CD4-positive, alpha-beta T cell treated with Interleukin-21 for 1 hour (primary cell): ENCODE data around the gene UCK2.

Experiments used
- DNase-seq: peaks from one replicate; pipeline ENCODE4 v3.0.0-alpha.2; 2020

Gene UCK2

GRCh38 chr1:165834881-165835280, 7.5 kb downstream of the UCK2 start:
- DNase-seq, result no peak

DNA sequence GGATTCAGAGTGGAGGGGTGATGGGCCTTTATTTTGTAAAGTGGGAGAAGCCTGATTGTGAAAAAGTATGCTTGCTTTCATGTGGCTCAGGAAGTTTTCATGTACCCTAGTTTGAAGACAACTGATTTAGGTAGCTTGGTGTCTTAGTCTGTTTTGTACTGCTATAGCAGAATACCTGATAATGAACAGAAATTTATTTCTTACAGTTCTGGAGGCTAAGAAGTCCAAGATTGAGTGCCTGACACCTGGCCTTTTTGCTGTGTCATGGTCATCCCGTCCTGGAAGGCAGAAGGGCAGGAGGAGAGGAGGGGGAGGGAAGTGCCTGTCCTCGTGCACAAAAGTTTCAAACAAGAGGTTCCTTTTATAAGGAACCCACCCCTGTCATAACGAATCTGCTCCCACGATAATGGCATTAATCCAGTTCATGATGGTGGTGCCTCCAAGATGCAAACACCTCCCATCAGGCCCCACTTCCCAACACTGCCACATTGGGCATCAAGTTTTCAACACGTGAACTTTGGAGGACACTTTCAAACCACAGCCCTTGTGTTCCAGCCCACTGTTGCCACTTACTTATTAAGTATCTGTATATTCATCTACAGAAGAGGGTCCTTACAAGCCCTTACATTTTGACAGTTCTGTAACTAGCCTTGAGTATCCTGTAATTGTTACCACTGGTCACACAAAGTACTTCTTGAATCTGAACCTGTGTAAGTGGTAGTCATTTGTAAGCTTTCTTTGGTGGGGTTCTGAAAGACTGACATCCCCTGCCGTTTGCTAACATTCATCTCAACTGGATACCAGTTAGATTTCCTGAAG, 9.5 kb downstream of the UCK2 start:
- DNase-seq, result no peak

DNA sequence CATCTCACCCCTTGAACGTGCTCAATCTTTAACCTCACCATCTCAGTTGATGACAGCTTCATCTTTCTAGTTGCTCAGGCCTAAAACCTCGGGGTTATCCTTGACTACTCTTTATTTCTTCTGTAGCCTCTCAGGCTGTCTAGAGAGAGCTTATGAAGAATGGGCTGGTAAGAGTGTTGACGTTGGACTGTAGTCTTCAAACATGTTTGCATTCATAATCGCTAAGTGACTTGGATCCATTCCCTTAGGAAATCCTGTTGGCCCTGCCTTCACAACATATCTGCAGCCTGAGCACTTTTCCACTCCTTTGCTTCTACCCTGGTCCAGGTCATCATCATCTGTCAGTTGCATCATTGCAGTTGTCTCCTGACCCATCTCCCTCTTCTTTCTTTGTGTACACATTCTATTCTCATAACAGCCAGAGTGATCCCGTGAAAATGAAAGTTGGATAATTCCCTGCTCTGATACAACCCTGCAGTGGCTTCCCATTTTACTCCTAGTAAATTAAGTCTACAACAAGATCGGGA, 10.5 kb downstream of the UCK2 start:
- no peak for DNase-seq

DNA sequence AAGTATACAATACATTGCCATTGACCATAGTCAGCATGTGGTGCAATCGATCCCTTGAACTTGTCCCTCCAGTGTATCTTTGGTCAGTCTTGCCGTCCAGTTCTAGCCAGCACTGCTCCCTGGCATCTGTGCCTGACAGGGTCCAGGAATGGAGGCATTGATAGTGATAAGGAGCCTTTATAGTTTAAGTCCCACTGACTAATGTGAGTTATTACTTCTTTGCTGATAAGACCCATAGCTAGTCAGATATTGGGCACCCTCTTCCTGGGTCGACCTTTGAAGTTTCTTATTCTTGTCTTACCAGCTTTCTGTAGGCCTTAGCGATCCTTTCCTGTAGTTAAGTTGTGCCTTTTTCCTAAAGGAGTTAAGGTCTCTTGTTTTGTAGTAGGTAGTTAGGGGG, 13.0 kb downstream of the UCK2 start:
- no peak for DNase-seq

GRCh38 chr1:165841582-165842017, 14.2 kb downstream of the UCK2 start:
- no peak for DNase-seq

DNA sequence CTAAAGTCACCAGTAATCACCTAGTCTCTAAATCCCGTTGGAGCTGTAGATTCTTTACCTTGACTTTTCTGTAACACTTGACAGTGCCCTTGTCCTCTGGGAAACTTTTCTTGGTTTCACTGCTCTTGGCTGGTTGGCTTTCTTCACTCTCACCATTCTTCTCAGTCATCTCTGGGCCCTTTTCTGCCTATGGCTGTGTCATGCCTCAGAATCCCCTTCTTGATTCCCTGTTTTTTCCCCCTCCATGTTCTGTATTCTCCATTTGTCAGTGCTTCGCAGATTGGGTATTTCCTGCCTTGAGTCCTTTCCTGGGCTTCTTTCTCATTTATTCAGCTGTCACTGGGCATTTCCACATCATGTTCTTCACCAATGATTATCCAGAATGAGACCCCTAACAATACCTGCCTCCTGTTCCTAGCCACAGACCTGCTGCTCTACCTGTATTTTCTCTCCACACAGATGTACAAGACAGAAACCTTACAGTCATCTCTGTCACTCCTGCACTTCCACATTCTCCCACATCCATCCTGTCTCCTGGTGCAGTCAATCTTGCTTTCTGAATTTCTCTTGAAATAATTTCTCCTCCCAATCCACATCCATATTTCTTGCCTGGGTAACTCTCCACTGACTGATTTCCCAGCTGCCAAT, 14.7 kb downstream of the UCK2 start:
- no peak for DNase-seq

DNA sequence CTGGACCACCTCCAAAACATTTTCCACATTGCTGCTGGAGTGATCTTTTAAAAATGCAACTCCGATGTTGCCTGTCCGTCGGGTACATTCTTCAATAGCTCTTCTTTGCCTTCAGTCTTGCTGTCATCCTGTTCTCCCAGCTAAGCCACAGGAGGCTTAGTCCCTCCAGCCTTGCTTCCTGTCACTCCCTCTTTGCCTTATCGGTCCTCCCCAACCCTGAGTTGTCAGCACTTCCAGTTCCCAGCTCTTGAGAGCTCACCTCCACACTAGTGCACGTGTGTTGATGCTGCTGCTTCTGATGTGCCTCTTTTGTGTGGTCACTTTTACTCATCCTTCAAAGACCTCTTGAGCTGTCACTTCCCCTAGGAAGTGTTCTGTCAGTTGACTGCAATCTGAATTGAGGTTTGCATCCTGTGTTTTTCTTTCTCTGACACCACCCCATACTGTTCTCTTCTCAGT, 15.3 kb downstream of the UCK2 start:
- peak; percentile 11 for DNase-seq

DNA sequence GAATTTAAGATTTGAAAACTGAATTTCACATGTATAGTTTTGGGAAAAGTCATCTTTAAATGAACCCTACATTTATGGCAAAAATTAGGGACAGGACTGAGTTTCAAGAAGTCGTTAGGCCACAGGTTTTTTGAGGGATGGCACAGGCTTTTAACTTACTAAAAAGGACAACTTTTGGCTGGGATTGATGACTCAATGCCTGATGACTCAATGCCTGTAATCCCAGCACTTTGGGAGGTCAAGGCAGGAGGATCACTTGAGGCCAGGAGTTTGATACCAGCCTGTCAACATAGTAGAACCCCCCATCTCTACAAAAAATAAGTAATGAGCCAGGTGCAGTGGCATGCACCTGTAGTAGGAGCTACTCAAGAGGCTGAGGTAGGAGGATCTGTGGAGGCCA, 15.9 kb downstream of the UCK2 start:
- DNase-seq, result no peak

DNA sequence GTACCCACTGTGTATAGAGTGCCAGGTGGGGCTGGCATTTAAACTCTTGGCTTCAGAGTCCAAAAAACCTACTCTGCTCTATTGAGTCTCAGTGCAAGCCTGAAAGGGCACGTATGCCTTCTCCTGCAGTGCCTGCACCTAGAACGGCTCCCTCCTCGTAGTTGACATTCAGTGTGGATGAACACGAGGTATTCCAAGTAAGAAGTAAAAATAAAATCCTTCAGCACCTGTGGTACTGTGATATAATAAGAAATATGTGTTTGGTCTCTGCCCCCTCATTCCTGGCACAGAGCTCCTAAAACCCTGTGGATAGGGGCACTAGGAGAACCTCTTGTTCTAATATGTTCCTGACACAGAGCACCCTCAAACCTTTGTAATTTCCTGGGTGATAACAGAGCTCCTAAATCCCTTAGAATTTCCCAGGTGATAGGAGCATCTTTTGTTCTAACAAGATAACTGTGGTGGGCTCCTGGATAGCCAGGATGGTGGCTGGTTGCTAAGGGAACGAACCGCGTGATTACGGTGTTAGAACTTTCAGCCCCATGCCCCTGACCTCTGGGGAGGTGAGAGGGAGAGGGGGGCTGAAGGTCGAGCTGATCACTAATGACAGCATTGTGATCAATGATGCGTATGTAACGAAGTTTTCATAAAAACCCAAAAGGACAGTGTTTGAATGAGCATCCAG, 16.8 kb downstream of the UCK2 start:
- no peak for DNase-seq

DNA sequence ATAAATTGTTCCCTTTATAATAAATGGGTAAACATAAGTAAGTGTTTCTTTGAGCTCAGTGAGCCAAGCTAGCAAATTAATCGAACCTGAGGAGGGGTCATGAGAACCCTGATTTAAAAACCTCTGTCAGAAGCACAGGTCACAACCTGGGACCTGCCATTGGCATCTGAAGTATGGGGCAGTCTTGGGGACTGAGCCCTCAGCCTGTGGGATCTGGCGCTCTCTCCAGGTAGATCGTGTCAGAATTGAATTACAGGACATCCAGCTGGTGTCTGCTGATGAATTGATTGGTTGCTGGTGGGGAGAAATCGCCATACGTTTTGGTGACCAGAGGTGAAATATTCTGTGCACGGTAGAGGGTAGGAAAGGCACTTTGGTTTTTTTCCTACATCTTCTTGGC, 17.5 kb downstream of the UCK2 start:
- DNase-seq, result no peak

DNA sequence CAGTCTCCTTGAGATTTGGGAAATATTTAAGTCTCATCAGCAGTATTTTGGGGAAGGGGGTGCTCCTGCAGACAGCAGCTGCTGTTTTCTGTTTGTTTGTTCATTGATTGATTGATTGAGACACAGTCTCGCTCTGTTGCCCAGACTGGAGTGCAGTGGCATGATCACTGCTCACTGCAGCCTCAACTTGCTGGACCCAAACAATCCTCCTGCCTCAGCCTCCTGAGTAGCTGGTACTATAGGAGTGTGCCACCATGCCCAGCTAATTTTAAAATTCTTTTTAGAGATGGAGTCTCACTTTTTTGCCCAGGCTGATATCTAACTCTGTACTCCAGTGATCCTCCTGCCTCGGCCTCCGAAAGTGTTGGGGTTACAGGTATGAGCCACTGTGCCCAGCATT, 18.2 kb downstream of the UCK2 start:
- no peak for DNase-seq

DNA sequence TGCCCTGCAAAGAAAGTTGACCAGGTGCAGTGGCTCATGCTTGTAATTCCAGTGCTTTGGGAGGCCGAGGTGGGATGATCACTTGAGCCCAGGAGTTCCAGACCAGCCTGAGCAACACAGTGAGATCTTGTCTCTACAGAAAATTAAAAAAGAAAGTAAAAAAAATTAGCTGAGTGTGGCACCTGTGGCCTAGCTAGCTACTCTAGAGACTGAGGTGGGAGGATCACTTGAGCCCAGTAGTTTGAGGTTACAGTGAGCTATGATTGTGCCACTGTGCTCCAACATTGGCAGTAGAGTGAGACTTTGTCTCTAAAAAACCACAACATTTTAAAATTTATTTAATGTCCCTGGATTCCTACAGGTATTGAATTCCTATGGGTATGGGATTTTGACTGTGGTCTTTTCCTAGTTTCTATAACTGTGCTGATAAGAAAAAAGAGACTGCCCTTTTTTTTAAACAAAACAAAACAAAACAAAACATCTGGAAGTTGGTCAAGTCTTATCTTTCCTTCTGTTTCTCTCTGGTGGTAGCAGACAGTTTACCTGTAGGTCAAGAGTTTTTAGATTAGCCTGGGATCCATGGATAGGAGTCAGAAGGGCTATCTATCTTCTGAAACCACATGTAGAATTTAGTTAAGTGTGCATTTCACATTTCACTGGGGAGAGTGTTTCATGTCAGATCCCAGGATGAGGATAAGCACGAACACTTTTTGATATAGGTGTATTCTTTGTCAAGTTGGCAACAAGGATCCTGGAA, 18.8 kb downstream of the UCK2 start:
- no peak for DNase-seq

DNA sequence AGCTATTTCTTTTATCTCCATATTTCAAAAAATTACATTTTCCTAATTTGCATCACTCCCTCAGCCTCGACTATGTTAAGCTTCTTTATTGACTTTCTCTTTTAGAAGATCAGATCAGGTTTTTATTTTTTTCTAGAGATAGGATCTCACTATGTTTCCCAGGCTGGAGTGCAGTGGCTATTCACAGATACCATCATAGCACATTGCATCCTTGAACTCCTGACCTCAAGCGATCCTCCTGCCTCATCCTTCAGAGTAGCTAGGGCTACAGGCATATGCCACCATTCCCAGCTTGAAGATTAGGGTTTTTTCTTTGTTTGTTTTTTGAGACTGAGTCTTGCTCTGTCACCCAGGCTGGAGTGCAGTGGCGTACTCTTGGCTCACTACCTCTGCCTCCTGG, 20.1 kb downstream of the UCK2 start:
- no peak for DNase-seq

DNA sequence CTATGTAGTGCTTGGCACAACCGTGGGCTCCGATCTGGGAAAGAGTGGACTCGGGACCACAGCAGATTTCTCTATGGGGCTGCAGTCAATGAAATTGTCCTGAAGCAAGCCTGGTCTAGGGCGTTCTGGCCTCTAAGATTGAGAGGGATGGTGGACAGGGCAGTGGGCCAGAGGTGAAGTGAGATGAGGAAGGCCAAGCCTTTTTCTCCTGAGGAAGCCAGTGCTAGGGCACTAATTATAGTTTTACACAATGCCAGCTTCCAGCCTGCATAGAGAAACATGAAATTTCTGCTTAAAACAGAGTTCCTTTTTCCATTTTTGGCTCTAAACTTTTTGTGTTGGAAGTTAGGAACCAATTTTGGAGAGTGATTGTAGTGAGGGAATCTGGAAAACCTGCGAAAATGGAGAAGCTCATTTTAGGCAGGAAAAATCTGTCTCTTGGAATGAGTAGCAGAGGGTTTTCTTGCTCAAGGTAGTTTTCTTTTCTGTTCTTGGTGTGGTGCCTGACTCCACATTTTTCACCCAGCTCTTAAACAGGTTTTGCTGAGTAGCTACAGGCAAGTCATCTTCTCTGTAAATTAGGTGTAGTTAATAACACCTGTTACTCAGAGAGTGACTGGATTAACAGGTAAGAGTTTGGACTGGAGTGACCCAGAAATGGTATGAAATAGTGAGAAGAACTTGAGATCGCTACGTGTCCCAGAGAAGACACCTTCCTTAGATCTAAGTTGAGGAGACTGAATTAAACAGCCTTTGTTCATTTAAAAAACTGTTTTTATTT, 22.1 kb downstream of the UCK2 start:
- DNase-seq, result no peak

DNA sequence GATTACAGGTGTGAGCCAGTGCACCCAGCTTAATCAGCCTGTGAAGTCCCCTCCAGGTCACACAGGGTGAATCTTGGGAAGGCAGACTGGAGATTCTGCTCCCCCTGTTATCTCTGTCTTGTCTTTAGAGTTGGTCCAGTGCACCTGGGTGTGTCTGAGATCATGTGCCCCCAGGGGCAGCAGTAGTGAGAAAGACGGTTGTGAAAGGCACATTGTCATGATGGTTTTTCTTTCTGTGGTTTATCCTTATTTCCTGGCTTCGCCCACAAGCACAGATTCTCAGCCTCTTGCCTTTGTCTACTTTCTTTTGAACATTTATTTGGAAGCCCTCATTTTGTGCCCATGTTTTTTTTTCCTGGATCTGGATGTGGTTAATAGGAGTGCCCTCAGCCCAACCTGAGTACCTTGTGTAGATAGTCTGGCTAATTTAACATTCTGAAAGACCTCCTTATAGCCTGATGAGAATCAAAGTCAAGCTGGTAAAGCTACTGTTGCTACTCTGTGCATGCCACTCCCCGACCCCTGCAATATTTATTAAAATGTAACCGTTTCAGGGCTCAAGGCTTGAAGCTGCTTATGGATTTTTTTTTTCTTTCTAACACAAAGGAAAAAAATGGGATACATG, 23.7 kb downstream of the UCK2 start:
- DNase-seq, result no peak

DNA sequence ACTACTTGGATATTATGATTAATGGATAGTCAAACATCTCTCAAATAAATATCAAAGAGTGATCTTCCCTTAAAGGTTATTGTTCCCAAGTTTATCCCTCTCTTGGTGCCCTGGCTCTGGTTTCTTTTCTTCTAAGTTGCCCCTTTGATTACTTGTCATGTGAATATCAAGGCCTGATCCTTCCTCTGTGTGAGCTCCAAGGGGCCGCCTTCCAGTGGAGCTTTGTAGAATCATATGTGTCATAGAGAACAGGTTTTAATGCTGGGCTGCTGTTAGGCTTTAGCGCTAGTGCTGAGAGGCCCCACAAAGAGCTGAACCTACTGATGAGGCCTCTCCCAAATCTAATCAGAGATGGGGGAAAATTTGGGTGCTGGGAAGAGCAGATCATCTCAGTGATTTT, 25.5 kb downstream of the UCK2 start:
- DNase-seq, result no peak

GRCh38 chr1:165853528-165854075, 26.2 kb downstream of the UCK2 start:
- no peak for DNase-seq

DNA sequence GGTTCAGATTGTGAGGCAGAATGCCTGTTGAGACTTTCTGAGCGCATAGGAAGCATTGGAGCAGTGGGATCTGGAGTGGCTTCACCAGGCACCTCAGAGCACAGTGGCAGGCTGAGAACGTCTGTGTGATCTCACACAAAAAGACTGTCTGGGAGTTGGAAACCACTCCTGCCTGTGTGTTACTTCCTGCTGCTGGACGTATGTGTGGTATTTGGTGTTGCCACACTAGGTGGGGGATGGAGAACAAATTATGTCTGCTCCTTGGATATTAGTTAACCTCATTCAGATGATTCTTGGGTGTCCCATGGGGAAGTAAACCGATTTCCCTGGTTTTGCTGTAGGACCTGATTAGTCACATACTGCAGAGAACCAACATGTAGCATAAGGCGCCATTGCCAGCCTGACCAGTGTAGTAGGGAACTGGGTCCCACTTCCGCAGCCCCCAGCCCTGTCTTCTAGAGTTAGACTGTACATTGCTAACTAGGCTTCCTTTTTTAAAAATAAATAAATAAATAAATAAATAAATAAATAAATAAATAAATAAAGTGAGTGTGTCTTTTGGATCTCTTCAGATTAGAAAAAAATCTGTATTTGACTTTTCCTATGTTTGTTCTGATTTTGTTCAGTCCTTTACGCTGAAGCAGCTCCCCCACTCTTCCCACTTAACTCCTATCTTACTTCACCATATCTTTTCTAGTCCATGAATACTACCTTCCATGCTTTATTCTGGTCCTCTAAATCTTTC, 26.9 kb downstream of the UCK2 start:
- peak; percentile 8 for DNase-seq

DNA sequence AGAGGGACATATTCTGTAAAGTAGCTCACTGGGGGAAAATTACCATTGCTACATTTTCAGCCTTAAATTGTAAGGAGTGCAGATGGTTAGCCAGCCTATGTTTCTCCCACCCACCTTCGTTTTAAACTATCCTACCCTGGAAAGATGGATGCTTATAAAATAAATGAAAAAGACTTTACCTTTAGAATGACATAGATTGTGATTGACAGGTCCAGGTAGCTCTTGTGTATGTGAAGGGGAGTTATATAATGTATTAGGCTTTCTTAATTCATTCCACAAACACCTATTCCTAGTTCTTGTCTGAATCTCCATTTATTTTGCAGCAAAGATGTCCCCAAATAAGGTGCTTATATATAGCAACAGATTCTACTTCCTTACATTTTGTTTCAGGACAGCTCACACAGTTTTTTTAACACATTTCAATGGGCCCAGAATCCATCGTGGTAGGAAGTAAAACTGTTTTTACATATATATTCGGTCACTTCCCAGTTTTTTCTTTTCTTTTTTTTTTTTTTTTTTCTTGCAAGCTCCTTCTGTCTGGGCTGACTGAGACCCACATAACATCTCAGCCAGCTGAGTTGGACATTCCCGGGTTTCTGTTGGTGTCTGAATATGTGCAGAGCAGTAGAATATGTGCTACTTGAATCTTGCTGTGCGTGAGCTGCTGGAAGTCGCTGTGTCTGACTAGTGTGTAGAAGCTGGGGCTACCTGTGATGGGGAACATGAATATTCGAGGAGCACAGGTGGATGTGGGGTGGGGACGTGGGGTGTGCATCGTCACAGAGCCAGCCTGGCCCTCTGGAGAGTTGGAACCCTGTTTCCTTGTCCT, 27.8 kb downstream of the UCK2 start:
- no peak for DNase-seq

DNA sequence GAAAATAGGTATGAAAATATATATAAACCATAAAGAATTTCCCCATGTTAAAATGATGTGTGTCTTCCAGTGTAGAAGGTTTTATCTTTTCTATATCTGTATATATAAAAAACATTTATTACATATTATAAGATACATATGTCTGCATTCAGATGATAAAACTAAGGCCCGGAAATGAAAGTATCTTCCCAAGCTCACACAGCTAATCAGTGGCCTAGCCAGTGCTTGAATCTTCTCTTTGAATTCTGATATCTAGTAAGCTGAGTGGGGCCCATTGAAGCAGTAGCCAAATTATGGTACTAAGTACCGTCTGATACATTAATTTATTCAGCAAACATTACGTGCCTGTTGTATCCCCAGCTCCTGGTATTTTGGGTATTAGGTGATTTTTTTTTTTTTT, 28.6 kb downstream of the UCK2 start:
- no peak for DNase-seq
